Esophagus (tissue), 2 donors: ENCODE results near the gene CEP120. TPM values are rescaled to one million over a fixed set of nuclear protein-coding genes. Genes with fewer than 3 reads are reported as not detected.
A peak's percentile ranks its signal among the peaks of the same experiment; 100 is the strongest.
"Not testable (repeated sequence)": the region's sequence is repeated elsewhere in the genome, so short reads cannot be mapped to it uniquely, and the experiment has no call there.

ENCODE experiments used
- H3K27ac ChIP-seq, 2 donors: one replicate each; pipeline ENCODE4 v1.5.1; 2013; ENCODE audit warnings: low read depth in 2 of 2, mild to moderate bottlenecking in 2 of 2, inconsistent platforms in 1 of 2, low read length in 1 of 2, moderate library complexity in 1 of 2
- H3K27me3 ChIP-seq, 2 donors: one replicate each; pipeline ENCODE4 v1.6.1; 2013; ENCODE audit warnings: low read length in 2 of 2, control low read depth in 1 of 2, mild to moderate bottlenecking in 1 of 2; ENCODE audit not compliant: insufficient read depth in 2 of 2, control insufficient read depth in 1 of 2
- H3K36me3 ChIP-seq, 2 donors: one replicate each; pipeline ENCODE4 v1.6.1; 2013; ENCODE audit warnings: low read length in 1 of 2; ENCODE audit not compliant: control insufficient read depth in 2 of 2, insufficient read depth in 2 of 2
- H3K4me1 ChIP-seq, 2 donors: one replicate each; pipeline ENCODE4 v1.6.1; 2013; ENCODE audit warnings: low read length in 1 of 2; ENCODE audit not compliant: control insufficient read depth in 2 of 2, insufficient read depth in 2 of 2
- H3K4me3 ChIP-seq, 2 donors: one replicate each; pipeline ENCODE4 v1.5.1; 2013; ENCODE audit warnings: low read length in 2 of 2, mild to moderate bottlenecking in 2 of 2, low read depth in 1 of 2, moderate library complexity in 1 of 2
- H3K9me3 ChIP-seq, 2 donors: one replicate each; pipeline ENCODE4 v1.6.1; 2013; ENCODE audit warnings: mild to moderate bottlenecking in 2 of 2, low read depth in 1 of 2, low read length in 1 of 2, moderate library complexity in 1 of 2; ENCODE audit not compliant: control insufficient read depth in 2 of 2, insufficient read depth in 1 of 2
- WGBS, 2 donors: extraction: QIAGEN DNeasy Blood & Tissue Kit; methylation state at CpG; one replicate each; pipeline ENCODE4 v1.1.7; 2013; 5-methylcytosine and 5-hydroxymethylcytosine counted together
- polyA plus RNA-seq, 2 donors: library from polyadenylated mRNA; stranded (reverse); fragments of 200-250 nt; gene quantifications; one replicate each; pipeline ENCODE4 v1.2.3, GENCODE V29; 2013
- donor health status: healthy with polysubstance abuse.
- donor health status: Bipolar disorder and iron deficiency.

The CEP120 gene
- polyA plus RNA-seq, 2 donors, result 2.6 to 2.9 TPM

DNA sequence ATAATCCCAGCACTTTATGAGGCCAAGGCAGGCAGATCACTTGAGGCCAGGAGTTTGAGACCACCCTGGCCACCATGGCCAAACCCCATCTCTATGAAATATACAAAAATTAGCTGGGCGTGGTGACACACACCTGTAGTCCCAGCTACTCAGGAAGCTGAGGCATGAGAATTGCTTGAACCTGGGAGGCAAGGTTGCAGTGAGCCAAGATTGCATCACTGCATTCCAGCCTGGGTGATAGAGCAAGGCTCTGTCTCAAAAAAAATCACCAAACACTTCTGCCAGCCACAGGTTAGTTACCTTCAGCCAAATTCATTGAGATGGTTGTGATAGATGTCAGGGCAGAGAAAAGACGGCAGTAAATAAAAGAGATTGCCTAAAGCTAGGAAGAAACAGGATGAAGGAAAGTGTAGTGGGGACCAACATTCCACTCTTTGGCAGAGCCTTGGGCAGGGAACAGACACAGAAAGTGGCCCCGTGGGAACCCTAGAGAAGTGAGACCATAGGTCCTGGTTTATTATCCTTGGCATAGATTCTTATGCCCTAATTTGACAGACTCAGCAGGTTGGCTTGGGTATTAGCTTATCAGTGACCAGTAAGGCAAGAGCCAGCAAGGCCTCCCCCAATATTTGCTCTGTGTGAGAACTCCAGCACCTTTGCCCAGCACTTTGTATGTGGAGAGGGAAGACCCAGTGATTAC, 5.5 kb upstream of the CEP120 start:
- Histone ChIP-seq H3K36me3 (no peaks in the 10 kb centered on the region), H3K27me3 (no peaks in the 10 kb centered on the region), H3K4me3 (no peak overlapping the region), H3K9me3 (no peaks in the 10 kb centered on the region), H3K27ac (peak overlapping the region; percentile 26 to 71), H3K4me1 (no peaks in the 10 kb centered on the region)
- 69 to 73% methylated on average over 3 of the region's 3 CpGs for WGBS, 2 donors

DNA sequence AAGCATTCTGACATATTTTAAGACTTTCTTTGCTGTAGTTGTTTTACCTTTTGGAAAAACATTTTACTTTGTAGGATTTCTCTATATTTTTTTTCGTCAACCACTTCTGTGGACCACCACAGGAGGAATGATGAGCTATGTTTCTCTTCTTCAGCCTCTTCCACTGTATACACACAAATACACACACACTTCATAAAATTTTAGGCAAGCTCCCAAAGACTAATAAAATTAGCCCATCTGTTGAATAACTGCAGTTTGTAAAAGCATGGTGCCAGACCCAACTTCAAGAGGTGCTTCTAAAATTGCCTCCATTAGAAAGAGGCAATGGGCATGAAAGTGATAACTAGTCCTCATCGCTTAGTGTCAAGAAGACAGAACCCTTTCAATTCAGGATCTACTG, 4.1 kb upstream of the CEP120 start:
- Histone ChIP-seq H3K36me3 (no peaks in the 10 kb centered on the region), H3K4me1 (no peaks in the 10 kb centered on the region), H3K27me3 (no peaks in the 10 kb centered on the region), H3K4me3 (no peak overlapping the region), H3K9me3 (no peaks in the 10 kb centered on the region), H3K27ac (no peak overlapping the region)
- 94 to 95% methylated on average over 2 of the region's 2 CpGs for WGBS, 2 donors

DNA sequence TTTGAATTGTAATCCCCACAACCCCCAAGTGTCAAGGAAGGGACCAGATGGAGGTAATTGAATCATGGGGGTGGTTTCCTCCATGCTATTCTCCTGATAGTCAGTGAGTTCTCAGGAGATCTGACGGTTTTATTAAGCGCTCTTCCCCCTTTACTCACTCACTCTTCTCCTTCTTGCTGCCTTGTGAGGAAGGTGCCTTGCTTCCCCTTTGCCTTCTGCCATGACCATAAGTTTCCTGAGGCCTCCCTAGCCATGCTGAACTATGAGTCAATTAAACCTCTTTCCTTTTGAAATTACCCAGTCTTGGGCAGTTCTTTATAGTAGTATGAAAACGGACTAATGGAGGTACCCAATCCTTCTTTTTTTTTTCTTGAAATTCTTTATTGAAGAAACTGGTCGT, 2.2 kb upstream of the CEP120 start:
- 85 to 88% methylated on average over 4 of the region's 4 CpGs for WGBS, 2 donors
- H3K27me3 ChIP-seq, result no peaks in the 10 kb centered on the region
- no peaks in the 10 kb centered on the region for H3K9me3 ChIP-seq
- no peaks in the 10 kb centered on the region for H3K36me3 ChIP-seq
- H3K4me3 ChIP-seq, result no peak overlapping the region
- no peak overlapping the region for H3K27ac ChIP-seq
- H3K4me1 ChIP-seq, result no peaks in the 10 kb centered on the region

DNA sequence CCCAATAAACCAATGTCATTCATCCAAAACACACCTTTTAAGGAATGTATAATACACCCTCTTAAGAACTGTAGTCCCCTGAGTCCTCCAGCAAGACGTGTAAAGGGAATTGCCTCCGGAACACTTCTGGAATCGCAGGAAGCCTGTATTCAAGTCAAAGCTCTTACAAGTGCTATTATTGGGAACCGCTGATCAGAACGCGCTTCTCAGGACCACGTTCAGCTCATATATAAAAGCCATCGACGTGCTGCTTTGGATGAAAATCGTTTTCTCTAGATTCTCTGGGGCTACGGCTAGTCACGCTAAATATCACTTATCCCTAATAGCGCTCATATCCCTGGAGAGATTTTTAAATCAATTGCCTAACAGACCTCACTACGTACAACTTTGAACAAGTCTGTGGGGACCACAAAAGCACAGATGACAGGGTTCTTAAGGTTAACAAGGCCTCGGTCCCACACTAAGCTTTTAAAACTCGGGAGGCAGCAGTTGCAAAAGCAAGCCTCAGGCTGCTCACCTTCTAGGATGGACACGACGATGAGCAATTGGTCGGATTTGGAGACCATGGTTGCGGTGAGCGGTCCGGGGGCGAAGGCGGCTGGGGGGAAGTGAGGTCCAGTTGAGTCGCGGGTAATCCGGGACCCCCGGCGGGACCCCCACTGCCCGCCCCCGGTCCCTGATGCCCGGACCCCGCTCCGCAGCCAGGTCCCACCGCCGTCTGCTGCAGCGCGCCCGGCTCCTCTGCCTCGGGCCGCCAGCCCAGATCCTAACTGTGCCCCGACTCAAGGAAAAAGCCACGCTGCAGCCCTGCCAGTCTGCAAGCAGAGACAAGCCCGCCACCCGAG, 548 bp downstream of the CEP120 start:
- WGBS, 2 donors, result 1% methylated on average over 41 to 45 of the region's 45 CpGs
- Histone ChIP-seq H3K27me3 (no peaks in the 10 kb centered on the region), H3K27ac (peak overlapping the region; percentile 89 to 94), H3K4me3 (peak overlapping the region; percentile 73 to 86), H3K36me3 (no peaks in the 10 kb centered on the region), H3K4me1 (no peaks in the 10 kb centered on the region), H3K9me3 (no peaks in the 10 kb centered on the region)

DNA sequence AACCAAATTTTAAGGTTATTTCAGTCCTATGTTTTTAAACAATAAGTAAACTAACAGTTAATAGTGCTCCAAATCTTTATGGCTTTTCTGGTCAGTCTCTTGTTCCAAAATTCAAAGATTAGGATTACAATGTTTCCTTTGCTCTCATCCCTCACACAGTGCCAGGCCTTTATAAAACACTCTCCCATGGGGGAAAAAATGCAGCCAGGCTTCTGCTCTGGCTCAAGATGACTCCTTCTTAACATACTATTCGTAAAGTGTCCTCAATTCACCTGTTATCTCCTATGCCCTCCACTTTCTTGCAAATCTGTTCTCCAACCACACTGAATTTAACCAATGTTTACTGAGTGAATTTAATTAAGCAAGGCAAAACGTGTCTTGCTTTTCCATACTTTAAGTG, 1.4 kb downstream of the CEP120 start:
- H3K27ac ChIP-seq, result no peak overlapping the region
- peak overlapping the region in 1 of 2 donors; percentile 86 for H3K4me3 ChIP-seq
- no peaks in the 10 kb centered on the region for H3K4me1 ChIP-seq
- H3K36me3 ChIP-seq, result no peaks in the 10 kb centered on the region
- 13 to 14% methylated on average over 2 of the region's 2 CpGs for WGBS, 2 donors
- H3K27me3 ChIP-seq, result no peaks in the 10 kb centered on the region
- H3K9me3 ChIP-seq, result no peaks in the 10 kb centered on the region

DNA sequence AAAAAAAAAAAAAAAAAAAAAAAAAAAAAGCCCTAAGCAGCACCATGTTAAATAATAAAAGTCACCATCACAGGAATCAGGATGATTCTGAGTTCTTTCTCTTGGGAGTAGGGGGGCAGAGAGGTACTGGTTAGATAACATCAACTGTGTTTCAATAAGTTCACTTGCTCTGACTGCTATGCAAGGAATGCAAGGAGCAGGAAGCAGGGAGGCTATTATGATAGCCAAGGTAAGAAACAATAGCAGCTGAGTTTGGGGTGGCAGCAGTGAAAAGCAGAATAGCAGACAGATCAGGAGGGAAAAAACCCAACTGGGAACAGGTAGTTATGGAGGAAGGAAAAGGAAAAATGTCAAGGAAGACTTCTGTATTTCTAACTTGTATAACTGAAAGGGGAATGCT, 8.2 kb downstream of the CEP120 start:
- Histone ChIP-seq H3K4me3 (no peak overlapping the region), H3K36me3 (peaks cover 0 to 2% of the 10 kb centered on the region in 2 donors), H3K27me3 (no peaks in the 10 kb centered on the region), H3K27ac (no peak overlapping the region), H3K4me1 (no peaks in the 10 kb centered on the region), H3K9me3 (no peaks in the 10 kb centered on the region)

DNA sequence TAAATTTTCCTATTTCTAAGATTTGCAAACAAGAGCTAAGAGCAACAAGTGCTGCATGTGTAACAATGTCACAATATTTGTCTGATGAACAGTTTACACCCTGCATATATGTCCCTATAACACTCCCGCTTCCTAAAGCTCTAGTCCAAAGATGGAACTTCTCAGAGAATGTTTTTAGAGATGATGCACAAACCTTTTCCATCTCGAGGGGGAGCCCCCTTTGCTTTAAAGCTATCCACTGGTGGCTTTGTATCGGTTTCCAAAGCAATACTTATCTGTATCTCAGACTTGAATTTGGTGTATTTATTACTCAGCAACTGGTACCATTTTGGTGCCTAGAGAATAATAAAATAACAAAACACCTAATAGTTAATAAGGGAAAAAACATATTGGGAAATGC, 11.0 kb downstream of the CEP120 start:
- no peaks in the 10 kb centered on the region for H3K9me3 ChIP-seq
- H3K36me3 ChIP-seq, result peaks cover 0 to 2% of the 10 kb centered on the region in 2 donors
- 88 to 90% methylated on average over 3 of the region's 3 CpGs for WGBS, 2 donors
- no peaks in the 10 kb centered on the region for H3K27me3 ChIP-seq
- H3K4me3 ChIP-seq, result no peak overlapping the region
- no peaks in the 10 kb centered on the region for H3K4me1 ChIP-seq
- no peak overlapping the region for H3K27ac ChIP-seq

DNA sequence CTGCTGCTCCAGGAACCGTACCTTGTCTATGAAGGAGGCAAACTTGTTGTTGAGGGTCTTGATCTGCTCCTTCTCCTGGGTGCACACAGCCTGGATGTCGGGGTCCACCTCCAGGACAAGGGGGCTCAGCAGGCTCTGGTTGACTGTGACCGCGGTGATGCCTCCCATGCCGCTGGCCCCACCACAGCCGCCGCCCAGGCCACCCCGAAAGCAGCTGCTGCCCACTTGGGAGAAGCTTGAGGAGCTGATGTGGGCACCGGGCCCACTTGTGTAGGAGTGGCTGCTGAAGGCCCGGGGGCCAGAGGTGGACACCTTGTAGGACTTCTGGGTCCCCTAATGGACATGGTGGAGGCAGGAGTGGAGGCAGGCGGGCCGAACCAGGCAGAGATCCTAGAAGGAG, 21.2 kb downstream of the CEP120 start:
- not testable (repeated sequence) for H3K4me1 ChIP-seq, H3K4me3 ChIP-seq, H3K27me3 ChIP-seq, H3K27ac ChIP-seq, H3K9me3 ChIP-seq
- H3K36me3 ChIP-seq, result peaks cover 0 to 22% of the 10 kb centered on the region in 2 donors
- WGBS, 2 donors, result 84 to 90% methylated on average over 10 to 12 of the region's 12 CpGs

DNA sequence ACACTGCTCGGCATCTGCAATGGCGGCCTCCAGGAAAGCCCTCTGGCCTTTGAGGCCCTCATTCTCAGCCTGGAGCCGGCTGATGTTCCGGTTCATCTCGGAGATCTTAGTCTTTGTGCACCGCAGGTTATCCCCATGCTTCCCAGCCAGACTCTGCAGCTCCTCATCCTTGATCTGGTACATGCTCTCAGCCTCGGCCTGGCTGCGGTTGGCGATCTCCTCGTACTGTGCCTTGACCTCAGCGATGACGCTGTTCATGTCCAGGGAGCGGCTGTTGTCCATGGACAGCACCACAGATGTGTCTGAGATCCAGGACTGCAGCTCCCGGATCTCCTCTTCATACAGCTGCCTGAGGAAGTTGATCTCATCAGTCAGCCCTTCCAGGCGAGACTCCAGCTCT, 21.9 kb downstream of the CEP120 start:
- Histone ChIP-seq H3K27ac (no peak overlapping the region), H3K4me3 (no peak overlapping the region), H3K27me3 (no peaks in the 10 kb centered on the region), H3K4me1 (no peaks in the 10 kb centered on the region), H3K9me3 (no peaks in the 10 kb centered on the region), H3K36me3 (peaks cover 0 to 22% of the 10 kb centered on the region in 2 donors)
- 91 to 94% methylated on average over 15 of the region's 15 CpGs for WGBS, 2 donors

DNA sequence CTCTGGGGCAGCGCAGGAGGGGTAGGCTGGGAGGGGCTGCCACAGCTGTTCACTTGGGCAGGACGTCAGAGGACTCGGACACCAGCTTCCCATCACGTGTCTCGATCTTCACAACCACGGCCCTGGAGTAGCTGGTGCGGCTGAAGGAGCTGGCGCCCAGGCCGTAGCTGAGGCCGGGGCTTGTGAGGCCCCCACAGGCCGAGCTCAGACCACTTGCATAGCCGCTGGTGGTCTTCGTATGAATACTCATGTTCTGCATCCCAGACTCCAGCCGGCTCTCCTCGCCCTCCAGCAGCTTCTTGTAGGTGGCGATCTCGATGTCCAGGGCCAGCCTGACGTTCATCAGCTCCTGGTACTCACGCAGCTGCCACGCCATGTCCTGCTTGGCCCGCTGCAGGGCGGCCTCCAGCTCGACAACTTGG, 22.3 kb downstream of the CEP120 start:
- H3K36me3 ChIP-seq, result peaks cover 0 to 22% of the 10 kb centered on the region in 2 donors

More for the DNA sequence above, 22.3 kb downstream of the CEP120 start:
- not testable (repeated sequence) for H3K9me3 ChIP-seq, H3K4me3 ChIP-seq, H3K27me3 ChIP-seq, H3K27ac ChIP-seq, H3K4me1 ChIP-seq
- whole genome bisulfite sequencing, 2 donors, result 96% methylated on average over 19 to 23 of the region's 23 CpGs
